22Rv1 (cell line): ENCODE measurements around the gene NLRP6.
"Not testable (repeated sequence)": the region's sequence is repeated elsewhere in the genome, so short reads cannot be mapped to it uniquely, and the experiment has no call there.

ENCODE experiments used
- H3K27ac ChIP-seq: fragments of 450-650 bp; 2 replicates; pipeline ENCODE4 v1.5.1; 2017
- CTCF ChIP-seq: fragments of 450-650 bp; IDR thresholded peaks from 2 replicates; pipeline ENCODE4 v1.5.1; 2017; ENCODE audit warnings: mild to moderate bottlenecking
- ZFX ChIP-seq: fragments of 450-650 bp; IDR thresholded peaks from 2 replicates; pipeline ENCODE4 v1.6.1; 2017; ENCODE audit warnings: antibody characterized with exemption, borderline replicate concordance

NLRP6 gene

GRCh38 chr11:326842-327580 is 48.8 kb downstream of the NLRP6 start:
- no peak overlapping the region for H3K27ac ChIP-seq
- TF ChIP-seq CTCF = no peak
- no peak for TF ChIP-seq ZFX

- H3K27ac ChIP-seq = no peak overlapping the region
- no peak for TF ChIP-seq ZFX
- TF ChIP-seq CTCF = no peak
Measured at GRCh38 chr11:327581-327923, 49.3 kb downstream of the NLRP6 start.

- H3K27ac ChIP-seq = no peak overlapping the region
- no peak for TF ChIP-seq CTCF
- no peak for TF ChIP-seq ZFX
Measured at GRCh38 chr11:328012-328411, 49.8 kb downstream of the NLRP6 start.

GRCh38 chr11:328516-329100 is 50.4 kb downstream of the NLRP6 start:
- H3K27ac ChIP-seq = not testable (repeated sequence)

- TF ChIP-seq CTCF (no peak), ZFX (no peak)
- no peak overlapping the region for H3K27ac ChIP-seq
Measured at GRCh38 chr11:329886-330253, 51.7 kb downstream of the NLRP6 start.

- no peak overlapping the region for H3K27ac ChIP-seq
Measured at GRCh38 chr11:330307-330693, 52.1 kb downstream of the NLRP6 start.

GRCh38 chr11:330694-331357 is 52.6 kb downstream of the NLRP6 start:
- no peak overlapping the region for H3K27ac ChIP-seq
- TF ChIP-seq ZFX (no peak), CTCF (no peak)

More at GRCh38 chr11:330307-330693, 52.1 kb downstream of the NLRP6 start:
- TF ChIP-seq CTCF (no peak), ZFX (no peak)
